GOT3 (cell line): Measurements from ENCODE around the gene ZFYVE9.
A peak's percentile ranks its signal among the peaks of the same experiment; 100 is the strongest.
"Not testable (repeated sequence)": the region's sequence is repeated elsewhere in the genome, so short reads cannot be mapped to it uniquely, and the experiment has no call there.

Experiments
- DNase-seq: peaks from one replicate; lab custom pipeline; 2025; ENCODE audit warnings: mixed read lengths; lab: John Stamatoyannopoulos, UW

The ZFYVE9 gene

DNA sequence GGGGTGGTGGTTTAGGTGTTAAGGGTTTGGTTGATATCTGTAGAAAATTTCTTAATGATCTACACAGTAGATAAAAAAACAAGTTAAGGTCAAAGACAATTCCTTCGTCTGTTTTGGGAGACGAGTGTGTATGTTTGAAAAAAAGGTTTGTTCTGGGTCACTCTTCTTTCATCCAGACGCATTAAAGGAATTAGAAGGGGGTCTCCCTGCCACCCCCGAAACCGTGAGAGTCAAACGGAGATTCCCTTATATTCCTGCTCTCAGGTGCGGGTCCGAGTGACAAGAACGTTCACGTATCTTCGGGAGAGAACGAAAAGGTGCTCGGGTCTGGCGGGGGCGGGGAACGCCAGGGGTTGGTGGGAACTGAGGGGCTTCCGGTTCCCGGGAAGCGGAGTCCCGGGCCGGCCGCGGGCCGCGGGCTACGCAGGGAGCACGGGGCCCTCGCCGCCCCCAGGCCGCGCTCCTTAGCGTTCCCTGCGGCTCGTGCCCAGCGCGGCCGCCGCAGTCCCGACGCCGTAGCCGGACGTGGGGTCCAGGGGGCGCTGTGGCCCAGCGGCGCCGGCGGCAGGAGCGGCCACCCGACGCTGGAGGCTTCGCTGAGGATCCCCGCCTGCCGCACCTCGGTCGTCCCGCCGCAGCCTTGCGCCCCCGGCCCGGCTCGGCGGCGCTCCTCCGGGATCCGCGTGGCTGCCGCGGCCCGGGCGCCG, at the start of gene ZFYVE9:
Gene ZFYVE9 (plus strand): TSS at position 577 of the 707 bp plus-strand sequence. CDS start 91,118 bp downstream, outside the sequence.
- DNase-seq: peak; percentile 54

DNA sequence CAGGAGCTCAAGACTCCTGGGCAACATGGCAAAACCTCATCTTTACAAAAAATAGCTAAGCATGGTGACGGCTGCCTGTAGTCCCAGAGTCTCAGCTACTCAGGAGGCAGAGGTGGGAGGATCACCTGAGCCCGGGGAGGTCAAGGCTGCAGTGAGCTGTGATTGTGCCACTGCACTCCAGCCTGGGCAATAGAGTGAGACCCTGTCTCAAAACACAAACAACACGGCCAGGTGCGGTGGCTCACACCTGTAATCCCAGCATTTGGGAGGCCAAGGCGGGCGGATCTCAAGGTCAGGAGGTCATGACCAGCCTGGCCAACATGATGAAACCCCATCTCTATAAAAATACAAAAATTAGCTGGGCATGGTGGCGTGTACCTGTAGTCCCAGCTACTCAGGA, 47.6 kb upstream of the ZFYVE9 start:
- not testable (repeated sequence) for DNase-seq

- DNase-seq: no peak
Observed at GRCh38 chr1:52096216-52096615, 45.7 kb upstream of the ZFYVE9 start.

GRCh38 chr1:52098139-52098871, 43.6 kb upstream of the ZFYVE9 start:
- no peak for DNase-seq

- DNase-seq: no peak
Observed at GRCh38 chr1:52102336-52103013, 39.4 kb upstream of the ZFYVE9 start.

DNA sequence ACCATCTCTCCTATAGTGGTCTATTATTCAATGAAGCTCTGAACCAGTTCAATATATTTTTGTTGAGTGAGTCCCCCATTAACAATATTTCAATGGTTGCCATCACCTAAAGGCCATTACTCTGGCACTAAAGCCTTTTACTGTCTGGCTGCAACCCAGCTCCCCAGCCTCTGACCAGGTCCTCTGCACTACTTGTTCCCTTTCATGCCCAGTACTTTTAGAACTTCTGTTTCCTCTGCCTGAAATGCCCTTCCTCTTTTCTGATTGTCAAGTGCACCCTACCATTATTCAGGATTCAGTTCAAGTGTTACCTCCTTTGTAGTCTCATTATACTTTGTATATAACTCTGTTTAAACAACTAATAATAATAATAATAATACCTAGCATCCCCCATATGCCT, 30.4 kb upstream of the ZFYVE9 start:
- DNase-seq: no peak

DNA sequence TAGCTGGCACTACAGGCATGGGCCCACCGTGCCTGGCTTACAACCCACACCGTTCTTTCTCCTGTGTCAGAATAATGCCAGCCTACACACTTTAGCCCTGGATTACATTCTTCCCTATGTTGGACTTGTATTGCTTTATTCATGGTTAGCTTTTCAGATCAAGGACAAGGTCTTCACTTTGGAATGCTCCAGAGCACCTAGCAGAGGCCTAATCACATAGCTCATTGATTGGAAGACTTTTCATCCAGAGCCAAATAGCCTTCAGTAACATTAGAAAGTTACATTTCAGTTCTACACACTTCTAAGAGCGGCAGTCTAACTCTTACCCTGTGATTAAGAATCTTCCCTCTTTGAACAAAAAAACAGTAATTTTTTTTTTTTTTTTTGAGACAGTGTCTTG, 29.4 kb upstream of the ZFYVE9 start:
- no peak for DNase-seq

GRCh38 chr1:52119301-52120079, 22.4 kb upstream of the ZFYVE9 start:
- no peak for DNase-seq

DNA sequence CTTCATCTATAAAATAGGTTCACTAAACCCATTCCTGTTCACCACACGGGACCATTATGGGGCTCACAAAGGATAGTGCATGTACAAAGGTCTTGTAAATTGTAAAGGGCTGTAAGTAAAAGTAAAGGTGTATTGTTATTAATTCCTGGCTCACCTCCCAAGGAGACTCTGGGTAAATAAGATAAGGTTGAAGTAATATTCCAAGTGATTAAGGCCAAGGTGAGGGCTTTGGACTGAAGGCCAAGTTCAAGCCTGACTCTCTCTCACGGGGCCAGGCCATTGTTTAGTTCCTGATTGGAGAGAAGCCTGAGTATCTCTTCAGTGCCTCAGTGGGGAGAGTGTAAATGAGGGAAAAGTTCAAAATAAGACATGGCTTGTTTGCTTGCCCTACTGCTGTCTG, 19.5 kb upstream of the ZFYVE9 start:
- DNase-seq: no peak

GRCh38 chr1:52123622-52124021, 18.3 kb upstream of the ZFYVE9 start:
- DNase-seq: no peak

DNA sequence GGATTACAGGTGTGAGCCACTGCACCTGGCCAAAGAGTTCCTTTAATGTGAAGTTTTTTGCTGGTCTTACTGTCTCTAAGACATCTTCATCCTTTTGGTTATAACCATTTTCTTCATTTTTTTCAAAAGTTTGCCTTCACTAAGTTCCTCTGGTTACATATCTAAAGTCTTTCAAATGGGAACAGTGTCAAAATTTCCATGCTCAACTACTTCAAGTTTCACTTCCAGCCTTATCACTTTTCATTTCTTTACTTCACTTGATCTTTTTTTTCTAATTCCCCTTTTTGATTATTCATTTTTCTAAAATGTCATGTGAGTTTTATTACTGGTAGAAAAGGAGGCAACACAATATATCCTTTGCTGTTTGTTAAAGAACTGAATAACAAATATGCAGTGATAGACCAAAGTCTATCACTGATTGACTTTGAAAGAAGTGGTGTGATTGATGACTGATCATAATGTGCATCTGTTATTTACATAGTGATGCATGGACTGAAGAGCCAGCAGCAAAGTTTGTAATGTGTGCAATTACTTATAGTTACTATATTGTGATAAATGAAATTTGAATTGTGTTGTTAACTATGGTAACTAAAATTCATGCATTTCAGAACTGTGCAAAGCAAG, 16.0 kb upstream of the ZFYVE9 start:
- no peak for DNase-seq

DNA sequence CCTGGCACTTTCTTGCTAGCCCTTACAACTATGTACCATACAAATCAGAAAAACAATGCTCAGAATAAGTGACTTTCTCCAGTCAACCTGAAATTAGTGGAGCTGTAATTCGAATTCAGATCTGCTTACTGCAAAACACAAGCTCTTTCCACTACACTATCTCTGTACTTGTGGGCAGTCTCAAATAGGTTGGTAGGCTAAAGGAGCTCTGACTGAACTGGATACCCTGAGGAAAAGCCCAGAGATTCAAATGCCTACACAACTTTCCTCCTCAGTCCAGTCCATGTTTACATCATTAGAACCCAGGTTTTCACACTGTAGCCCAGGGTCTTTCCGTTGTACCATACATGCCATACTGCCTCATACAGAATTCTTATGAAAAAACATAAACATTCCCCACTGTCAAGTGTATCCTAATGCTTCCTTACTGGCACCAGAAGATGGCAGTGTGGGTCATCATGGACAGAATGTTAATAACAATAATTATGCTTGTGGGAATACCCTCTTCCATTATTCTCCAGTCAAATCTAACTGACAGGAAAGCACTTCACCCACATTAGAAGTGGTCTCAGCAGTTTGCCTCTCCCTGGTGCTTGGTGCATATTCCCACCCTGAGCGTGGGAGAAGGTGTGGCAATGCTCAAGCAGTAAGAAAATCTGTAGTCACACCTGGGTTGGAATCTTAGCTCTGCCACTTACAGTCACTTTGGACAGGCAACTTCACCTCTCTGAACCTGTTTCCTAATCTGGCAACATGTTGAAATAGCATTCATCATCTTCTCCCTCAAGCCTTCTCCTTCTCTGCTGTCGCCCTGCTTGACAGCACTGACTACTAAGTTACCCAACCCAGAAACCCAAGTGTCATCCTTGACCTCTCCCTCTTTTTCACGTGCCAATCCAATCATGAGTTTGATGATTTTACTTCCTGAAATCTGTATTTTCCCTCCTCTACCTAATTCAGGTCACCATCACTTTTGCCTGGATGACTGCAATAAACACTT, 14.4 kb upstream of the ZFYVE9 start:
- no peak for DNase-seq

DNA sequence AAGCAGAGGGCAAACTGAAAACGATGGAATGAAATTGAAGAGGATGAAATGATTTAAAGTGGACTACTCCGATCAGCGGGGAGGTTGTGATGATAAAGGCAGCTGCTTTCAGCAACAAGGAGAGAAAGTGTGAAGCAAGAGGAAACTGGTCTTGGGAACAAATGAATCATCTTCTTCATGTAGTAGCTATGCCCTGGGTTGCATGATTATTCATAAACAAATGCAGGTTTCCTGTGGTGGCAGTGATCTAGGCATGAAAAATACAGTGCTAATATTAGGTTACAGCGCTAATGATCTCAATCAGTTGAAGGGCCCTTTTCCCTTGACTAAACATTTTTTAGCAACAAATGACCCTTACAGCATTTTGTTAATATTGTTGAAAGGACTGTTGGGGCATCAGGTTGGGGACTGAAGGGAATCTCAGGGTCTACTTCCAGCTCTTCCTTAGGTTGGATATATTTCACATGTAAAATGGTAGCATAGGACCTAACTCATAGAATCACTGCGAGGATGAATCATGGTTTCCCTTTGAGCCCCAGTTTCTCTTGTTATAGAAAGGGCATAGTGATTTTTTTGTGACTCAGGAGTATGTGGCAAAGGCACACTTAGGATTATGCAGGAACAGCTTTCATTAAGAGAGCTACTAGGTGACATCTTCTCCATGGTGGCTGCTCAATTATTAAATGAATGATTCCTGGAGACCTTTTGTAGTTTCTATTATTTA, 1.9 kb upstream of the ZFYVE9 start:
- DNase-seq: no peak

DNA sequence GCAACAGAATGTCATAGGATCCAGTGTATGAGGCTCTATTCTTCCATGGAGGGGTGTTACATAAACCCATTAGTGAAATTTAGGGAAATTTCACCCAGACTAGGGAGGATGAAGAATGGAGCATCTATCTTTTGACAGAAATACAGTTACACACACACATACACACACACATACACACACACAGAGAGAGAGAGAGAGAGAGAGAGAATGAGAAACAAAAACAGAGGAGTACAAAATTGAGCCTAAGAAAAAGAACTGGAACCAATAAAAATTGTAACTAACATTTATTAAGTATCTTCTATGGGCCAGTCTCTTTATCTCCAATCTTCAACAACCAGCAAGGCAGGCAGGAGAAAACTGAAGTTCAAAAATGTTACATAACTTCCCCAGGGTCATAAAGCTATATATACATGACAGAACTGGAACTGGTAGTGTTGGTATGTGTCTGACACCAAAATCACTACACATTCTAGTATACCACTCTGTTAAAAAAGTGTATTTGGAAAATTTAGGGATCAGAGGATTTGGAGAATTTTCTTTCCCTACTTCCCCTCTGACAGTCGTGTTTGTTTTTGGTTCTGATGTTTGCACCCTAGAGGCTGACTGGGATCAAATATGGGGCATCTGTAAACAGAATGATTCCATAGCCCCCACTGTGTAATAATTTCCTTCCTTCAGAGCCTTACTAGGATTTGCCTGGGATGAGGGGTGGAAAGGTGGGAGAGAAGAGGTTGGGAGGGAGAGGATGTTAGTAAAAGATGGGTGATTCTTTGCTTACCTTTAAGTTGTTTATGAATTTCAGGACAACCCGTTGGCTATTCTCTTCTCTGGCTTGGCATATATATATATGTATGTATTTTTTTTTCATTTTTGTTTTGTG, 1.0 kb upstream of the ZFYVE9 start:
- no peak for DNase-seq

DNA sequence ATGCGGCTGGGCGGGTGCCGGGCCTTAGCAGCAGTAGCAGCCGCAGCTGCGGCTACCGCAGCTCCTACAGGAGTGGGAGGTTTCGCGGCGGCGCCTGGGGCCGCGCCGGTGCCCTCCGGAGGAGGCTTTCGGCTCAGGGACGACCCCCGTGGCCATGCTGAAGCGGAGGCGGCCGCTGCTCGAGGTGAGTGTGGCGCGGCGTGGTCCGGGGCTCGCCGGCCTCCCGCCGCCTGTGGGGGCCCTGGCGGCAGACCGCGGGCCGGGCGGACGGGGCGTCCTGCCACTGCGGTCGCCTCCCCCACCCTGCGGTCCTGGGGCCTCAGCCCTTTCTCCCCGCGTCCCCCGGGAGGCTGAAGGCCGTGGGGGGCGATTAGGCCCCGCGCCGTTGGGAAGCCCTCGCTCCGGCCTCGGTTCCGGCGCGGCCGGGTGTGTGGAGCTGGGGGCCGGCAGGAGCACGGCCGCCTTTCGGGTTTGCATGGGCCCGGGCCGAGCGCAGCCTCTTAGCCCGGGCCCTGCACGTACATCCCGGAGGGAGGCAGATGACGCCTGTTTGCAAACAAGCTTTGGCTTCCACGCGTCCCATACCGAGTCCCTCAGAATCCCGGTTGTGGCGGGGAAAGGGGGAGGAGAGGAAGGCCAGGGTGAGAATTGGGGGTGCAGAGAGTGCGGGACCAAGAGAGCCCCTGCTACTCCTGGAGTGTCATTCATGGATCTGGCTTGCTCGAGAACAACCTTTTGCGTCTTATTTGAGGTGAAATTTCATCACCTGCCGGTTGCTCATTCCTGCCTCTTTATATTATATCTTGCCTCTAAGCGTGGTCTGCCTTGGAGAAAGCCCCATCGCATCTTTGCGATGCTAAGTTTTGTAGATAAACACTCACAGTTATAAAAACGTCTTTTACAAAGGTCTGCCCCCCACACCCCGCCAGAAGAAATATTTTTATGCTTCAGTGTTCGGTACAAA, 613 bp downstream of the ZFYVE9 start:
- DNase-seq: peak; percentile 54

DNA sequence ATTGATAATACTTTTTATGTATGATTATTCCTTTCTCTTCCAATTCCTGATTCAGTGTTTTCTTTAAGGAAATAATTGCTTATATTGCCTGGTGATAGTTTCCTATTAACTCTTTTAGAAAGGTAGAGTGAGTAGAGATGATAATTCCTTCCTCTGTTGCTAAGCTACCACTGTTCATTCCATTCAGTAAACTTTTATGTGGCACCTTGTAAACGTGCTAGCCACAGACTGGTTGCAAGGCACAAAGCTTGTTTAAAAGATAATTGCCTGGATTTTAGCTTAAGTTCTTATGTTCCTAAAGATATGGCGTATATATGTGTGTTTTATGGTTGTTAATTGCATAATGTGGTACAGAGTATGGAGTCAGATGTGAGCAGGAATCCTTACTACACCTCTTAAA, 3.2 kb downstream of the ZFYVE9 start:
- no peak for DNase-seq

GRCh38 chr1:52150445-52150844, 8.6 kb downstream of the ZFYVE9 start:
- not testable (repeated sequence) for DNase-seq

- no peak for DNase-seq
Observed at GRCh38 chr1:52150946-52151345, 9.1 kb downstream of the ZFYVE9 start.
